ENCODE data around the gene EFTUD2.
"Not testable (repeated sequence)": the region's sequence is repeated elsewhere in the genome, so short reads cannot be mapped to it uniquely, and the experiment has no call there.

The EFTUD2 gene

GRCh38 chr17:44820631-44821212 is 78.5 kb downstream of the EFTUD2 start:
- no peak for DNase-seq (ENCODE audit: low read depth)
- H3K4me3 ChIP-seq (ENCODE audit: low read depth, low read length) = no peak overlapping the region
- TF ChIP-seq CTCF (IDR thresholded peaks at IDR 0.05; ENCODE audit: control insufficient read depth, extremely low read depth, insufficient read depth) = no peak

- not testable (repeated sequence) for H3K4me3 ChIP-seq (ENCODE audit: low read depth, low read length); DNase-seq (ENCODE audit: low read depth)
Observed at GRCh38 chr17:44818508-44818907, 80.7 kb downstream of the EFTUD2 start.

- TF ChIP-seq CTCF (IDR thresholded peaks at IDR 0.05; ENCODE audit: control insufficient read depth, extremely low read depth, insufficient read depth) = no peak
- no peak for DNase-seq (ENCODE audit: low read depth)
- no peak overlapping the region for H3K4me3 ChIP-seq (ENCODE audit: low read depth, low read length)
Observed at GRCh38 chr17:44812263-44812662, 87.0 kb downstream of the EFTUD2 start.

- DNase-seq (ENCODE audit: low read depth); H3K4me3 ChIP-seq (ENCODE audit: low read depth, low read length): not testable (repeated sequence)
Observed at GRCh38 chr17:44808656-44809388, 90.4 kb downstream of the EFTUD2 start.

GRCh38 chr17:44808156-44808555 is 91.1 kb downstream of the EFTUD2 start:
- no peak overlapping the region for H3K4me3 ChIP-seq (ENCODE audit: low read depth, low read length)
- no peak for TF ChIP-seq CTCF (IDR thresholded peaks at IDR 0.05; ENCODE audit: control insufficient read depth, extremely low read depth, insufficient read depth)
- no peak for DNase-seq (ENCODE audit: low read depth)

GRCh38 chr17:44807817-44808155 is 91.5 kb downstream of the EFTUD2 start:
- no peak for DNase-seq (ENCODE audit: low read depth)
- no peak for TF ChIP-seq CTCF (IDR thresholded peaks at IDR 0.05; ENCODE audit: control insufficient read depth, extremely low read depth, insufficient read depth)
- no peak overlapping the region for H3K4me3 ChIP-seq (ENCODE audit: low read depth, low read length)

GRCh38 chr17:44807093-44807816 is 92.0 kb downstream of the EFTUD2 start:
- H3K4me3 ChIP-seq (ENCODE audit: low read depth, low read length) = no peak overlapping the region
- no peak for TF ChIP-seq CTCF (IDR thresholded peaks at IDR 0.05; ENCODE audit: control insufficient read depth, extremely low read depth, insufficient read depth)
- no peak for DNase-seq (ENCODE audit: low read depth)

Data from LNCaP clone FGC (cell line).